Hepatic stellate cell (primary cell): Measurements from ENCODE around the gene LAPTM4A.

Experiments
- DNase-seq: peaks from one replicate; pipeline ENCODE4 v3.0.0; 2011; ENCODE audit warnings: low spot score

The LAPTM4A gene

GRCh38 chr2:20019747-20020146 lies 31.7 kb downstream of the LAPTM4A start:
- no peak for DNase-seq

GRCh38 chr2:20018601-20019152 lies 32.8 kb downstream of the LAPTM4A start:
- DNase-seq = no peak

GRCh38 chr2:20016346-20016745 lies 35.1 kb downstream of the LAPTM4A start:
- DNase-seq = no peak

GRCh38 chr2:20015482-20016083 lies 35.8 kb downstream of the LAPTM4A start:
- DNase-seq = peak; percentile 51

- DNase-seq = no peak
Observed at GRCh38 chr2:20013126-20013849, 38.1 kb downstream of the LAPTM4A start.

- peak; percentile 68 for DNase-seq
Observed at GRCh38 chr2:20012282-20013125, 38.9 kb downstream of the LAPTM4A start, which contains the start of gene MATN3. TSS of gene MATN3 (minus strand) at chr2:20012668. CDS start at chr2:20012631, 37 bp downstream.

- DNase-seq = no peak
Observed at GRCh38 chr2:20012032-20012281, 39.5 kb downstream of the LAPTM4A start.

GRCh38 chr2:20011276-20012031 lies 40.0 kb downstream of the LAPTM4A start:
- DNase-seq = no peak

GRCh38 chr2:20008703-20009102 lies 42.7 kb downstream of the LAPTM4A start:
- no peak for DNase-seq

- DNase-seq = no peak
Observed at GRCh38 chr2:20005891-20006470, 45.4 kb downstream of the LAPTM4A start.

- no peak for DNase-seq
Observed at GRCh38 chr2:20005067-20005627, 46.3 kb downstream of the LAPTM4A start.

GRCh38 chr2:20001361-20001863 lies 50.0 kb downstream of the LAPTM4A start:
- no peak for DNase-seq

- DNase-seq = no peak
Observed at GRCh38 chr2:19993731-19994130, 57.7 kb downstream of the LAPTM4A start.

- DNase-seq = no peak
Observed at GRCh38 chr2:19991895-19992294, 59.5 kb downstream of the LAPTM4A start.

- no peak for DNase-seq
Observed at GRCh38 chr2:19990416-19990728, 61.1 kb downstream of the LAPTM4A start.

- peak; percentile 97 for DNase-seq
Observed at GRCh38 chr2:19989667-19990415, 61.6 kb downstream of the LAPTM4A start, which contains the start of gene WDR35. TSS of gene WDR35 (minus strand) at chr2:19990105. CDS start at chr2:19990015, 90 bp downstream.

- no peak for DNase-seq
Observed at GRCh38 chr2:19989342-19989666, 62.1 kb downstream of the LAPTM4A start.

- DNase-seq = no peak
Observed at GRCh38 chr2:19988600-19988999, 62.8 kb downstream of the LAPTM4A start.

GRCh38 chr2:19987936-19988335 lies 63.5 kb downstream of the LAPTM4A start:
- DNase-seq = no peak
